K562 (cell line): ENCODE measurements around the gene ELMO1. TPM values are rescaled to one million over a fixed set of nuclear protein-coding genes. Genes with fewer than 3 reads are reported as not detected.

Experiments used
- ATAC-seq: fragments of 200-7000 bp; cut with Tn5 transposase; 3 replicates; pipeline ENCODE4 v1.9.1; 2020; ENCODE audit warnings: moderate library complexity
- BruUV-seq: library from RNA; stranded (reverse); fragments of 400-500 nt; replicated peaks from 2 replicates; lab custom pipeline; 2021; lab: Mats Ljungman, UMichigan
- CTCF ChIA-PET: fragments of 300-600 bp; formaldehyde crosslinking; extraction: SDS; loops from one replicate; lab custom pipeline; 2021; ENCODE audit warnings: low intra/inter-chr PET ratio; lab: Yijun Ruan, JAX
- POLR2A ChIA-PET: fragments of 300-600, 350-650 bp; sonication (Branson Sonifier 250); formaldehyde crosslinking; extraction: SDS; loops from one replicate; lab custom pipeline; 2021; ENCODE audit warnings: antibody characterized with exemption, inconsistent platforms; lab: Yijun Ruan, JAX
- DNase-seq, 4 experiments: peaks; one replicate each; pipeline versions ENCODE4 v3.0.0 to v3.0.0-alpha.2; 2011 to 2018; ENCODE audit warnings: low spot score in 3 of 4, mixed read lengths in 3 of 4; ENCODE audit errors: extremely low read depth in 1 of 4
- FAIRE-seq: peaks from 2 replicates; lab custom pipeline; 2011; peaks lifted over from hg19 to GRCh38; lab: Jason Lieb, UNC
- H2AFZ ChIP-seq: 2 replicates; pipeline ENCODE4 v1.6.0; 2011; ENCODE audit warnings: low read depth, low read length, control low read depth, inconsistent platforms
- H3K27ac ChIP-seq: fragments of 200-600 bp; 3 replicates; pipeline ENCODE4 v1.8.0; 2011; ENCODE audit warnings: low read depth, mild to moderate bottlenecking, control low read depth, inconsistent platforms, low read length, moderate library complexity, mixed read lengths; ENCODE audit errors: extremely low read depth
- H3K27me3 ChIP-seq, 2 experiments: fragments of 300-600 bp in 1 of 2; 2 replicates in 1 of 2; 3 replicates in 1 of 2; pipeline versions ENCODE4 v1.6.0 to v1.8.0; 2011; ENCODE audit warnings: inconsistent platforms in 2 of 2, low read length in 2 of 2, mild to moderate bottlenecking in 1 of 2, mixed read lengths in 1 of 2, moderate library complexity in 1 of 2; ENCODE audit not compliant: control insufficient read depth in 2 of 2, insufficient read depth in 2 of 2
- H3K36me3 ChIP-seq: fragments of 300-600 bp; 3 replicates; pipeline ENCODE4 v1.8.0; 2011; ENCODE audit warnings: mild to moderate bottlenecking, low read length, inconsistent platforms; ENCODE audit not compliant: control insufficient read depth, insufficient read depth
- H3K4me1 ChIP-seq, 2 experiments: fragments of 200-600 bp in 1 of 2; replicated peaks in 1 of 2; 2 replicates in 1 of 2; 3 replicates in 1 of 2; pipeline versions ENCODE4 v1.5.1 to v1.8.0; 2011; ENCODE audit warnings: inconsistent platforms in 2 of 2, low read length in 2 of 2, mild to moderate bottlenecking in 1 of 2, mixed read lengths in 1 of 2, moderate library complexity in 1 of 2; ENCODE audit not compliant: control insufficient read depth in 2 of 2, insufficient read depth in 2 of 2
- H3K4me2 ChIP-seq: 2 replicates; pipeline ENCODE4 v1.6.1; 2011; ENCODE audit warnings: low read length, control low read depth, inconsistent platforms, mixed read lengths; ENCODE audit not compliant: insufficient read depth
- H3K4me3 ChIP-seq: fragments of 200-600 bp; sonication (generic), shearing (Covaris generic); 2 replicates; pipeline ENCODE4 v1.5.1; 2016; ENCODE audit warnings: control low read depth, inconsistent platforms
- H3K79me2 ChIP-seq: fragments of 200-600 bp; 3 replicates; pipeline ENCODE4 v1.8.0; 2011; ENCODE audit warnings: low read length, inconsistent platforms; ENCODE audit not compliant: control insufficient read depth, insufficient read depth
- H3K9ac ChIP-seq, 2 experiments: 2 replicates each; pipeline versions ENCODE4 v1.6.0 to v1.6.1; 2011; ENCODE audit warnings: low read depth in 2 of 2, low read length in 2 of 2, control low read depth in 1 of 2, inconsistent platforms in 1 of 2, mild to moderate bottlenecking in 1 of 2, mixed read lengths in 1 of 2; ENCODE audit not compliant: insufficient read depth in 1 of 2
- H3K9me1 ChIP-seq: one replicate; pipeline ENCODE4 v1.6.0; 2011; ENCODE audit warnings: inconsistent platforms, mild to moderate bottlenecking, low read length, moderate library complexity; ENCODE audit not compliant: control insufficient read depth, insufficient read depth
- H3K9me3 ChIP-seq: replicated peaks from 2 replicates; pipeline ENCODE4 v1.5.1; 2011; ENCODE audit warnings: low read depth, low read length, inconsistent platforms; ENCODE audit not compliant: control insufficient read depth, insufficient read depth
- H4K20me1 ChIP-seq: replicated peaks from 2 replicates; pipeline ENCODE4 v1.6.1; 2011; ENCODE audit warnings: low read length, inconsistent platforms, mixed read lengths; ENCODE audit not compliant: control insufficient read depth, insufficient read depth
- PBX2 ChIP-seq, 2 experiments: IDR thresholded peaks in 1 of 2; conservative IDR thresholded peaks in 1 of 2; 2 replicates each; pipeline ENCODE4 v1.6.1; 2016; ENCODE audit warnings: low read depth in 2 of 2, mild to moderate bottlenecking in 1 of 2, missing compliant biosample characterization in 1 of 2, missing genetic modification characterization in 1 of 2, moderate library complexity in 1 of 2
- ZBTB33 ChIP-seq: sonication (generic); formaldehyde crosslinking; IDR thresholded peaks from 2 replicates; pipeline ENCODE4 v1.8.1; 2023; ENCODE audit warnings: mild to moderate bottlenecking, missing genetic modification reagents
- WGBS: fragments of 100-300 bp; shearing (Covaris generic); methylation state at CpG from one replicate; pipeline ENCODE4 v1.1.6; 2016; ENCODE audit warnings: low coverage, mixed read lengths; ENCODE audit not compliant: insufficient coverage; ENCODE audit errors: missing lambda C conversion rate; 5-methylcytosine and 5-hydroxymethylcytosine counted together
- in situ Hi-C: fragments of 300-500 bp; cut with MboI; formaldehyde crosslinking; loops from 4 replicates; pipeline ENCODE4 v1.15.0; 2018; ENCODE audit warnings: inconsistent platforms, mixed read lengths
- intact Hi-C: fragments of 100-400 bp; cut with micrococcal nuclease; formaldehyde crosslinking; loops from 2 replicates; pipeline ENCODE4 v1.14.2; 2022
- polyA plus RNA-seq, 8 experiments: library from polyadenylated mRNA; depleted of rRNA in 4 of 8; stranded (reverse) in 5 of 8; unstranded in 3 of 8; fragments of >200 nt; fragmentation: Nextera tagmentation in 2 of 8; fragmentation: Illumina TruSeq in 1 of 8; extraction: Ambion mirVana in 2 of 8; extraction: Trizol in 1 of 8; gene quantifications; 2 replicates each; pipeline versions ENCODE4 v1.2.1 to v1.2.3, GENCODE V29; 2011 to 2014; ENCODE audit warnings: inconsistent platforms in 1 of 8, missing spikeins in 1 of 8
- total RNA-seq, 7 experiments: library from RNA; depleted of rRNA in 6 of 7; stranded (reverse); fragments of >200 nt in 6 of 7; fragmentation: Illumina TruSeq in 2 of 7; extraction: Trizol in 2 of 7; gene quantifications; 2 replicates each; pipeline versions ENCODE4 v1.2.1 to v1.2.3, GENCODE V29; 2011 to 2021; ENCODE audit warnings: low replicate concordance in 1 of 7

Gene ELMO1
- total and polyA plus RNA-seq, 9 of the 15 experiments (the other 6 are each of a cell fraction or from before 2014, with no cell fraction given), result 0.36 to 7.2 (median 3.6) TPM

DNA sequence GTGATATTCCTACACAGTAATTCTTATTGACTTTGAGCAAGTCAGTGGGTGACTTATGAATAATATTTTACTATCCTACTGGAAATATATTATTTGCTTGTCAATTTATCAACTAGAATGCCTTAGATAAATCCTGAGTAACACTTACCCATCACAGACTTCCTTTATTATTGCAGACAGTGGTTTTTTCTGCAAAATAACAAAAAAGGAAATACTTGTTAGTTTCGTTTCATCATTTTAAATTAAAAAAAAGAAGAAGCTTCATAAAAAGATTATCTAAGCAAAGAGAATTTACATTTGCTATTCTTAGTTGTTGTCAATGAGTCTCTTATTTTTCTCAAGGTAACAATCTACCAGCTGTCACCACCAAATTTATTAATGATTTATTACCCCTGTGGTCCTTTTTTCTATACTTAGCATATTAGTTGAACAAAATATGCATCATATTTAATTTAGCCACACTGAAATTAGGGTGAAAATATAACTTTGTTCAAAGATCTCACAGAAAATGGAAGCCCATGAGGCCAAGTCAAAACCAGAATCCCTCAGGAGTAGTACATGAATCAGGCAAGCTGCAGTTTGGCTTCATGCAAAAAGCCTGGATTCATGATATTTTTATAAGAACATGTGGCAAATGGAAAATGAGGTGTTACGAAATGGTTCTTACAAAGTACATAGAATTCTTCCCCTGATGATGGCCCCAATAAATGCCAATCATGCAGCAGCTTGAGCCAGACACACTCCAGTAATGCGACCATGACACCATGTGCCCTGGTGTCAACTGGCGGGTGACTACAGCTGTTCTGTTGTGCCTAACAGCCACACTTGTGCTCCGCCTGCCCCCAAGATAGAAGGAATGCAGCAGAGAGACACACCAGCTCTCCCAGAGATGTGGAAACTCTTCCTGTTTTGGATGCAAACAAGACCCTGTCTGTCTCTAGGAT lies 132.6 kb downstream of the ELMO1 start:
- CTCF ChIA-PET, result no interaction called here
- in situ Hi-C loops, result no loop called here
- no peaks in the 10 kb centered on the region for H3K36me3 ChIP-seq
- DNase-seq (no peak), ATAC-seq (no peak), FAIRE-seq (no peak)
- no TSS peak for BruUV-seq
- POLR2A ChIA-PET, result no interaction called here
- no peak for TF ChIP-seq ZBTB33 (CRISPR knock-in tag)
- no peak for TF ChIP-seq PBX2 (CRISPR knock-in tag; IDR thresholded peaks at IDR 0.05; ENCODE audit: low read depth)
- TF ChIP-seq PBX2 (tag; conservative IDR thresholded peaks at IDR 0.05; ENCODE audit: low read depth), result peak; percentile 27; the same call in 1 of the 2 replicates
- no peaks in the 10 kb centered on the region for H4K20me1 ChIP-seq
- no peak overlapping the region for H3K4me3 ChIP-seq
- H3K4me2 ChIP-seq, result no peak overlapping the region
- H3K4me1 ChIP-seq, result no peaks in the 10 kb centered on the region
- H2AFZ ChIP-seq, result no peak overlapping the region
- 16% methylated on average over 5 of the region's 5 CpGs for WGBS
- intact Hi-C loops, result no loop called here
- no peak overlapping the region for H3K9ac ChIP-seq
- no peaks in the 10 kb centered on the region for H3K27me3 ChIP-seq
- no peaks in the 10 kb centered on the region for H3K9me3 ChIP-seq
- H3K79me2 ChIP-seq, result no peaks in the 10 kb centered on the region
- no peak overlapping the region for H3K27ac ChIP-seq
- no peaks in the 10 kb centered on the region for H3K9me1 ChIP-seq
